ENCODE data around the gene ZFR2. TPM values are rescaled to one million over a fixed set of nuclear protein-coding genes. Genes with fewer than 3 reads are reported as not detected.

ZFR2 gene
- total RNA-seq, 1 donor from 2014 or later: 4.7 TPM

DNA sequence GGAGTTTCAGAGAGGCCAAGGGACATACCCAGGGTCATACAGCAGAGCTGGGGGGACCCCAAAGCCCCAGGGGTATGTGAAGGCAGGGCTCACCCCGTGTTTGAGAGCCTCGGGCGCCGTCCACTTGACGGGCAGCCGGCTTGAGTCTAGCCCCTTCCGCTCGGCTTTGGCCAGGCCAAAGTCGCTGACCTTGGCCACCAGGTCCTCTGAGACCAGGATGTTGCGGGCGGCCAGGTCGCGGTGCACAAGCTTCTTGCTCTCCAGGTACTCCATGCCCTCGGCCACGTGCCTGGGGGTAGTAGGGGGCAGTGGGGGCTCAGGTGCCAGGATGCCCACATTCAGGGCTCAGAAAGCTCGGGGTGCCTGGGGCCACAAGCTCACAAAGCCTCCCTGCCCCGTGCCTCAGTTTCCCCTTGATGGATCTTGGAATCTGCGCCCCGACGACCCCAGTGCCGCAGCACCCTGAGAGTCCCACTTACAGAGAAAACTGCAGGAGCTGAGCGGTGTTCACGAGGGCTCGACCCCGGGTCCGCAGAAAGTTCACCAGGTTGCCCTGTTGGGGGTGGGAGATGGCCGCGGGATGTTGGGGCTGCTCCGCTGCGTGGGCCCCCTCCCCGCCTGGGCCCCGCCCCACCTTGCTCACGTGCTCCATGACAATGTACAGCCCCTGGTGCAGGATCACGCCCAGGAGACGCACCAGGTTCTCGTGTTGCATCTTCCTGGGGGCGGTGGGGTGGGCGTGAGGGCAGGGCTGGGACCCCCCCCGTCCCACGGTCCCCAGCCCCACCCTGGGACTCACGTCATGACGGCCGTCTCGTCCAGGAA, 89.7 kb downstream of the ZFR2 start:
- H3K9me3 Mint-ChIP-seq: peaks cover 8% of the 10 kb centered on the region
- peaks cover 4% of the 10 kb centered on the region for H3K27me3 Mint-ChIP-seq
- no peak for DNase-seq (ENCODE audit: extremely low spot score, unreplicated experiment)
- no peak overlapping the region for H3K4me3 Mint-ChIP-seq
- H3K4me1 Mint-ChIP-seq (ENCODE audit: unreplicated experiment): no peaks in the 10 kb centered on the region
- no peak overlapping the region for H3K27ac Mint-ChIP-seq
- TF ChIP-seq, protein P1, sequence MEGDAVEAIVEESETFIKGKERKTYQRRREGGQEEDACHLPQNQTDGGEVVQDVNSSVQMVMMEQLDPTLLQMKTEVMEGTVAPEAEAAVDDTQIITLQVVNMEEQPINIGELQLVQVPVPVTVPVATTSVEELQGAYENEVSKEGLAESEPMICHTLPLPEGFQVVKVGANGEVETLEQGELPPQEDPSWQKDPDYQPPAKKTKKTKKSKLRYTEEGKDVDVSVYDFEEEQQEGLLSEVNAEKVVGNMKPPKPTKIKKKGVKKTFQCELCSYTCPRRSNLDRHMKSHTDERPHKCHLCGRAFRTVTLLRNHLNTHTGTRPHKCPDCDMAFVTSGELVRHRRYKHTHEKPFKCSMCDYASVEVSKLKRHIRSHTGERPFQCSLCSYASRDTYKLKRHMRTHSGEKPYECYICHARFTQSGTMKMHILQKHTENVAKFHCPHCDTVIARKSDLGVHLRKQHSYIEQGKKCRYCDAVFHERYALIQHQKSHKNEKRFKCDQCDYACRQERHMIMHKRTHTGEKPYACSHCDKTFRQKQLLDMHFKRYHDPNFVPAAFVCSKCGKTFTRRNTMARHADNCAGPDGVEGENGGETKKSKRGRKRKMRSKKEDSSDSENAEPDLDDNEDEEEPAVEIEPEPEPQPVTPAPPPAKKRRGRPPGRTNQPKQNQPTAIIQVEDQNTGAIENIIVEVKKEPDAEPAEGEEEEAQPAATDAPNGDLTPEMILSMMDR (conservative IDR thresholded peaks at IDR 0.05): no peak
- no peaks in the 10 kb centered on the region for H3K36me3 Mint-ChIP-seq

DNA sequence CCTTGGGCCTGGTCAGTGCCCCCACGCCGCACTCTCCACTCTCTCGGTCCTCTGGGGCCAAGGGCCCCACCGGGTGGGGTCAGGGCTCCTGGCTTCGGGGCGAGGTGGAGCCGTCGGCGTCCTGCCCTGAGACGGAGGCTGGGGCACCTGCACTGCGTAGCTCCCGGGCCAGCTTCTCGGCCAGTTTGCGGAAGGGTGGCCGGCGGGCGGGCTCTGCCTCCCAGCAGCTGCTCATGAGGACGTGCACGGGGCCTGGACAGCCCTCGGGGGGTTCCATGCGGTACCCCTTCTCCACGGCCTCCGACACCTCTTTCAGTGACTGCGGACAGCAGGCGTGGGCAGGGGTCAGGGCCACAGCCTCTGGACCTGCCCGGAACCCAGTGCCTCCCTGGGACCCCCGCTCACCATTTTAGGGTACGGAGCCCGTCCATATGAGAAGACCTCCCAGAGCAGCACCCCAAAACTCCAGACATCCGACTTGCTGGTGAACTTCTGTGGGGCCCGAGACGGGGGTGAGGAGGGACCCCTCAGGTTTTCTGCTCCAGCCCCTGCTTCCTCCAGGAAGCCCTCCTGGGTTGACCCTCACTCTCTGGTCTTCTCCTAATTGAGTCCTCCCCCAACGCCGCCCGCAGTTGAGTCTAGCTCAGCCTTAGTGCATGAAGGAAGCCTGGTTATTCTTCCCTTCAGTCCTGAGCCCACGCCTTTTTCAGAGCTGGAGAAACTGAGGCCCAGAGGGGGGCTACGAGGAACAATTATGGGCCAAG, 90.6 kb downstream of the ZFR2 start:
- H3K9me3 Mint-ChIP-seq: peaks cover 8% of the 10 kb centered on the region
- no peak overlapping the region for H3K4me3 Mint-ChIP-seq
- H3K27me3 Mint-ChIP-seq: peaks cover 7% of the 10 kb centered on the region
- DNase-seq (ENCODE audit: extremely low spot score, unreplicated experiment): no peak
- no peaks in the 10 kb centered on the region for H3K4me1 Mint-ChIP-seq (ENCODE audit: unreplicated experiment)
- no peak overlapping the region for H3K27ac Mint-ChIP-seq
- TF ChIP-seq, protein P1 (conservative IDR thresholded peaks at IDR 0.05): no peak
- H3K36me3 Mint-ChIP-seq: no peaks in the 10 kb centered on the region

DNA sequence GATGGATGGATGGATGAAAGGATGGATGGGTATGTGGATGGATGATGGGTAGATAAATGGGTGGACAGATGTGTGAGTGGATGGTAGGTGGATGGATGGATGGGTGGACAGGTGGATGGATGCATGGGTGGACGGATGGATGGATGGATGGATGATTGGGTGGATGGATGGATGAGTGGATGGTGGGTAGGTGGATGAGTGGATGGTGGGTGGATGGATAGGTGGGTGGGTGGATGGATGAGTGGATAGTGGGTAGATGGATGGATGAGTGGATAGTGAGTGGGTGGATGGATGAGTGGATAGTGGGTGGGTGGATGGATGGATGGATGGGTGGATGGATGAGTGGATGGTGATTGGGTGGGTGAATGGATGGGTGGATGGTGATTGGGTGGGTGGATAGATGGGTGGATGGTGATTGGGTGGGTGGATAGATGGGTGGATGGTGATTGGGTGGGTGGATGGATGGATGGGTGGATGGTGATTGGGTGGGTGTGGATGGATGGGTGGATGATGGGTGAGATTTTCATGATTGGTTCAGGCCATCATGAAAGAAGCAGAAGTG, 92.3 kb downstream of the ZFR2 start:
- TF ChIP-seq, protein P1 (conservative IDR thresholded peaks at IDR 0.05): no peak
- no peak for DNase-seq (ENCODE audit: extremely low spot score, unreplicated experiment)
- Mint-ChIP-seq H3K36me3 (no peaks in the 10 kb centered on the region), H3K4me3 (no peak overlapping the region), H3K4me1 (ENCODE audit: unreplicated experiment) (no peaks in the 10 kb centered on the region), H3K27me3 (peaks cover 3% of the 10 kb centered on the region), H3K9me3 (peaks cover 2% of the 10 kb centered on the region), H3K27ac (no peak overlapping the region)

DNA sequence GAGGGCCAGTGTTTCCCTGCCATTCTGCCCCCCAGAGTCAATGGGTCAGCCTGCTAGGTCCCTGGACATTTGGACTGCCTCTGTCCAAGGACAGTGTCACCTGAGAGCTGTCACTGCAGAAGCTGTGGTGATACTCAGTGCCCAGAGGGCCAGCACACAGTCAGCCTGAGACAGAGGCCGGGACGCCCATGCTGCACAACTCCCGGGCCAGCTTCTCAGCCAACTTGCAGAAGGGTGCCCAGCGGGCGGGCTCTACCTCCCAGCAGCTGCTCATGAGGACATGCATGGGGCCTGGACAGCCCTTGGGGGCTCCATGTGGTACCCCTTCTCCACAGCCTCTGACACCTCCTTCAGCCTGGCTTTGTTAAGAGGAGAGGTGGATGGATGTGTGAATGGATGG, 93.0 kb downstream of the ZFR2 start:
- no peaks in the 10 kb centered on the region for H3K36me3 Mint-ChIP-seq
- peaks cover 3% of the 10 kb centered on the region for H3K27me3 Mint-ChIP-seq
- no peak overlapping the region for H3K27ac Mint-ChIP-seq
- H3K9me3 Mint-ChIP-seq: no peaks in the 10 kb centered on the region
- H3K4me1 Mint-ChIP-seq (ENCODE audit: unreplicated experiment): no peaks in the 10 kb centered on the region
- TF ChIP-seq, protein P1 (conservative IDR thresholded peaks at IDR 0.05): no peak
- no peak for DNase-seq (ENCODE audit: extremely low spot score, unreplicated experiment)
- no peak overlapping the region for H3K4me3 Mint-ChIP-seq

DNA sequence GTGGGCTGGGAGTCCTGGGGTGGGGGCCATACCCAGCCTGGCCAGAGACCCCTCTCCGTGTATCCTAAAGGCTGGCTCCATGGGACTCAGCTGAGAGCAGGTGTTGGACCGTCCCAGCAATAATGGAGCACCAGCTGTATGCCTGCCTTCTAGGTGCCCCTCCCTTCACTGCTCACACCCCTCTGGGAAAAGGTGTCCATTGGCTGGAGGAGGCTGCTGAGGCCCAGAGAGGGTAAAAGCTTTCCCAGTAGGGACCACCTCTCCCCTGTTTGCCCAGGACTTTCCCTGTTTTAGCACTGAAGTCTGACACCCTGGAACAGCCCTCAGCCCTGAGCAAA, 93.5 kb downstream of the ZFR2 start:
- no peak overlapping the region for H3K4me3 Mint-ChIP-seq

More for the DNA sequence above, 93.5 kb downstream of the ZFR2 start:
- Mint-ChIP-seq H3K4me1 (ENCODE audit: unreplicated experiment) (no peaks in the 10 kb centered on the region), H3K36me3 (no peaks in the 10 kb centered on the region), H3K9me3 (no peaks in the 10 kb centered on the region), H3K27ac (no peak overlapping the region), H3K27me3 (peaks cover 3% of the 10 kb centered on the region)
- TF ChIP-seq, protein P1 (conservative IDR thresholded peaks at IDR 0.05): no peak
- DNase-seq (ENCODE audit: extremely low spot score, unreplicated experiment): no peak
